GM12878 (cell line): ENCODE data around the gene SLC1A2. TPM values are rescaled to one million over a fixed set of nuclear protein-coding genes. Genes with fewer than 3 reads are reported as not detected.

ENCODE experiments used
- ATAC-seq: fragments of 200-7000 bp; cut with Tn5 transposase; 3 replicates; pipeline ENCODE4 v1.9.1; 2020; ENCODE audit warnings: mild to moderate bottlenecking, moderate library complexity
- BruUV-seq: library from RNA; stranded (reverse); fragments of 400-500 nt; replicated peaks from 2 replicates; lab custom pipeline; 2021; lab: Mats Ljungman, UMichigan
- CTCF ChIA-PET: fragments of 300-600 bp; sonication (Branson Sonifier 250); formaldehyde crosslinking; extraction: SDS; loops from one replicate; lab custom pipeline; 2021; ENCODE audit warnings: inconsistent platforms; lab: Yijun Ruan, JAX
- POLR2A ChIA-PET: fragments of 350-600 bp; formaldehyde crosslinking; extraction: SDS; loops from one replicate; lab custom pipeline; 2021; ENCODE audit warnings: inconsistent platforms; lab: Charles Lee
- RAD21 ChIA-PET: fragments of 300-600 bp; sonication (Branson Sonifier 250); formaldehyde crosslinking; loops from one replicate; lab custom pipeline; 2023; ENCODE audit warnings: antibody characterized with exemption; ENCODE audit not compliant: unreplicated experiment; lab: Charles Lee
- SMC1A ChIA-PET: fragments of 300-600 bp; sonication (Branson Sonifier 250); formaldehyde crosslinking; loops from one replicate; lab custom pipeline; 2023; ENCODE audit not compliant: unreplicated experiment, uncharacterized antibody; lab: Charles Lee
- DNase-seq: peaks from one replicate; pipeline ENCODE4 v3.0.0-alpha.2; 2011; ENCODE audit warnings: low read depth, low spot score
- FAIRE-seq: peaks from 3 replicates; lab custom pipeline; 2011; peaks lifted over from hg19 to GRCh38; lab: Jason Lieb, UNC
- H2AFZ ChIP-seq: 2 replicates; pipeline ENCODE4 v1.6.0; 2011; ENCODE audit warnings: low read depth, low read length, control low read depth; ENCODE audit not compliant: control insufficient read depth
- H3K27ac ChIP-seq: 2 replicates; pipeline ENCODE4 v1.5.1; 2011; ENCODE audit warnings: control low read depth; ENCODE audit not compliant: control insufficient read depth, insufficient read depth
- H3K27me3 ChIP-seq, 2 experiments: replicated peaks in 1 of 2; 2 replicates each; pipeline versions ENCODE4 v1.6.0 to v1.6.1; 2011; ENCODE audit warnings: low read length in 1 of 2; ENCODE audit not compliant: control insufficient read depth in 2 of 2, insufficient read depth in 2 of 2
- H3K36me3 ChIP-seq, 2 experiments: 2 replicates each; pipeline ENCODE4 v1.5.1; 2011; ENCODE audit warnings: low read length in 1 of 2; ENCODE audit not compliant: control insufficient read depth in 2 of 2, insufficient read depth in 2 of 2
- H3K4me1 ChIP-seq: 2 replicates; pipeline ENCODE4 v1.6.1; 2011; ENCODE audit warnings: mild to moderate bottlenecking, low read length, moderate library complexity, mixed read lengths; ENCODE audit not compliant: control insufficient read depth, insufficient read depth
- H3K4me2 ChIP-seq: 2 replicates; pipeline ENCODE4 v1.6.0; 2011; ENCODE audit warnings: control low read depth; ENCODE audit not compliant: control insufficient read depth, insufficient read depth
- H3K4me3 ChIP-seq: fragments of 200-600 bp; sonication (generic); 2 replicates; pipeline ENCODE4 v1.5.1; 2016
- H3K79me2 ChIP-seq: 2 replicates; pipeline ENCODE4 v1.6.0; 2011; ENCODE audit warnings: low read length; ENCODE audit not compliant: control insufficient read depth, insufficient read depth
- H3K9ac ChIP-seq: 2 replicates; pipeline ENCODE4 v1.8.0; 2011; ENCODE audit warnings: low read length, control low read depth, mixed read lengths; ENCODE audit not compliant: control insufficient read depth, insufficient read depth
- H3K9me3 ChIP-seq: replicated peaks from 3 replicates; pipeline ENCODE4 v1.5.1; 2011; ENCODE audit warnings: mild to moderate bottlenecking, low read length; ENCODE audit not compliant: control insufficient read depth, insufficient read depth
- H4K20me1 ChIP-seq: 2 replicates; pipeline ENCODE4 v1.6.0; 2011; ENCODE audit not compliant: control insufficient read depth, insufficient read depth
- ELK1 ChIP-seq: IDR thresholded peaks from 2 replicates; pipeline ENCODE4 v1.6.1; 2012; ENCODE audit warnings: low read depth, low read length, improper control_type of control experiment
- HCFC1 ChIP-seq: fragments of 150-350 bp; IDR thresholded peaks from 2 replicates; pipeline ENCODE4 v1.6.1; 2014; ENCODE audit warnings: low read length
- HDAC2 ChIP-seq: fragments of 200-600 bp; sonication (generic); IDR thresholded peaks from 2 replicates; pipeline ENCODE4 v1.6.1; 2017
- IKZF1 ChIP-seq: fragments of 450-650 bp; conservative IDR thresholded peaks from 2 replicates; pipeline ENCODE4 v1.6.1; 2017; ENCODE audit warnings: antibody characterized with exemption, mild to moderate bottlenecking
- KDM1A ChIP-seq: fragments of 200-600 bp; sonication (generic); IDR thresholded peaks from 2 replicates; pipeline ENCODE4 v1.6.1; 2016; ENCODE audit warnings: borderline replicate concordance
- PML ChIP-seq: IDR thresholded peaks from 2 replicates; pipeline ENCODE4 v1.6.1; 2012; ENCODE audit warnings: low read length, inconsistent platforms
- RCOR1 ChIP-seq: conservative IDR thresholded peaks from 2 replicates; pipeline ENCODE4 v1.6.1; 2012; ENCODE audit warnings: low read depth, low read length, improper control_type of control experiment
- SMC3 ChIP-seq: IDR thresholded peaks from 2 replicates; pipeline ENCODE4 v1.6.1; 2011; ENCODE audit warnings: low read length, improper control_type of control experiment, borderline replicate concordance
- SREBF2 ChIP-seq: IDR thresholded peaks from 2 replicates; pipeline ENCODE4 v1.6.1; 2012; ENCODE audit warnings: mild to moderate bottlenecking, low read length
- SRF ChIP-seq, 2 experiments: IDR thresholded peaks; 2 replicates each; pipeline ENCODE4 v1.6.1; 2011; ENCODE audit warnings: low read depth in 2 of 2, low read length in 2 of 2, mild to moderate bottlenecking in 1 of 2, moderate library complexity in 1 of 2
- YBX1 ChIP-seq: fragments of 450-650 bp; IDR thresholded peaks from 2 replicates; pipeline ENCODE4 v1.6.1; 2016; ENCODE audit warnings: antibody characterized with exemption
- WGBS: methylation state at CpG from one replicate; pipeline ENCODE4 v1.1.6; 2016; ENCODE audit warnings: low lambda C conversion rate; ENCODE audit not compliant: insufficient replicate concordance, insufficient coverage; ENCODE audit errors: missing lambda C conversion rate; 5-methylcytosine and 5-hydroxymethylcytosine counted together
- in situ Hi-C: fragments of 300-500 bp; cut with MboI; formaldehyde crosslinking; loops from 9 replicates; pipeline ENCODE4 v1.14.3; 2018; ENCODE audit warnings: mixed read lengths
- intact Hi-C: fragments of 100-400 bp; cut with micrococcal nuclease; formaldehyde crosslinking; loops from one replicate; pipeline ENCODE4 v1.14.2; 2022; ENCODE audit not compliant: unreplicated experiment
- polyA plus RNA-seq, 11 experiments: library from polyadenylated mRNA; depleted of rRNA in 4 of 11; unstranded in 6 of 11; stranded (reverse) in 5 of 11; fragments of >200 nt; fragmentation: Nextera tagmentation in 4 of 11; fragmentation: Illumina TruSeq in 1 of 11; extraction: Ambion mirVana in 4 of 11; extraction: Trizol in 1 of 11; gene quantifications; 1 replicate in 1 of 11; 2 replicates in 10 of 11; pipeline versions ENCODE4 v1.2.1 to v1.2.3, GENCODE V29; 2011 to 2016; ENCODE audit warnings: inconsistent platforms in 2 of 11, missing spikeins in 2 of 11, low read depth in 1 of 11
- total RNA-seq, 4 experiments: library from RNA; depleted of rRNA in 3 of 4; stranded (reverse); fragments of >200 nt in 3 of 4; fragmentation: Illumina TruSeq in 1 of 4; extraction: Trizol in 1 of 4; gene quantifications; 2 replicates each; pipeline versions ENCODE4 v1.2.1 to v1.2.3, GENCODE V29; 2013 to 2021
- TF ChIP-seq, protein P1 (sequence below): fragments of 450-650 bp; IDR thresholded peaks from 2 replicates; pipeline ENCODE4 v1.6.1; 2018; ENCODE audit warnings: mild to moderate bottlenecking, low read depth, moderate library complexity; ENCODE audit not compliant: partially characterized antibody
- TF ChIP-seq, protein P2 (sequence below): IDR thresholded peaks from 2 replicates; pipeline ENCODE4 v1.6.1; 2011; ENCODE audit warnings: borderline replicate concordance, low read depth, mild to moderate bottlenecking, moderate library complexity, low read length; ENCODE audit not compliant: insufficient read depth, poor library complexity, severe bottlenecking
- TF ChIP-seq, protein P3 (sequence below): IDR thresholded peaks from 2 replicates; pipeline ENCODE4 v1.6.1; 2012; ENCODE audit warnings: mild to moderate bottlenecking, low read depth, low read length

Gene SLC1A2
- total and polyA plus RNA-seq, 10 of the 15 experiments (the other 5 are each of a cell fraction or from before 2014, with no cell fraction given) = 0.01 to 0.84 (median 0.22) TPM; not detected in 1

- no peak overlapping the region for H3K9ac ChIP-seq
- H2AFZ ChIP-seq = no peak overlapping the region
- no peak overlapping the region for H3K4me3 ChIP-seq
- H3K9me3 ChIP-seq = no peaks in the 10 kb centered on the region
- FAIRE-seq (no peak), DNase-seq (no peak), ATAC-seq (no peak)
- no peak overlapping the region for H3K27ac ChIP-seq
- H3K4me2 ChIP-seq = no peak overlapping the region
- RAD21 ChIA-PET = interaction anchor here (0.6 kb wide), 1 partner anchor 14 kb away, joined by 3 read pairs; no protein-coding TSS in a partner anchor
- TF ChIP-seq, protein P1, sequence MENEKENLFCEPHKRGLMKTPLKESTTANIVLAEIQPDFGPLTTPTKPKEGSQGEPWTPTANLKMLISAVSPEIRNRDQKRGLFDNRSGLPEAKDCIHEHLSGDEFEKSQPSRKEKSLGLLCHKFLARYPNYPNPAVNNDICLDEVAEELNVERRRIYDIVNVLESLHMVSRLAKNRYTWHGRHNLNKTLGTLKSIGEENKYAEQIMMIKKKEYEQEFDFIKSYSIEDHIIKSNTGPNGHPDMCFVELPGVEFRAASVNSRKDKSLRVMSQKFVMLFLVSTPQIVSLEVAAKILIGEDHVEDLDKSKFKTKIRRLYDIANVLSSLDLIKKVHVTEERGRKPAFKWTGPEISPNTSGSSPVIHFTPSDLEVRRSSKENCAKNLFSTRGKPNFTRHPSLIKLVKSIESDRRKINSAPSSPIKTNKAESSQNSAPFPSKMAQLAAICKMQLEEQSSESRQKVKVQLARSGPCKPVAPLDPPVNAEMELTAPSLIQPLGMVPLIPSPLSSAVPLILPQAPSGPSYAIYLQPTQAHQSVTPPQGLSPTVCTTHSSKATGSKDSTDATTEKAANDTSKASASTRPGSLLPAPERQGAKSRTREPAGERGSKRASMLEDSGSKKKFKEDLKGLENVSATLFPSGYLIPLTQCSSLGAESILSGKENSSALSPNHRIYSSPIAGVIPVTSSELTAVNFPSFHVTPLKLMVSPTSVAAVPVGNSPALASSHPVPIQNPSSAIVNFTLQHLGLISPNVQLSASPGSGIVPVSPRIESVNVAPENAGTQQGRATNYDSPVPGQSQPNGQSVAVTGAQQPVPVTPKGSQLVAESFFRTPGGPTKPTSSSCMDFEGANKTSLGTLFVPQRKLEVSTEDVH = no peak
- TF ChIP-seq SMC3 (no peak), KDM1A (no peak), HCFC1 (no peak), SREBF2 (no peak), YBX1 (no peak), RCOR1 (no peak), HDAC2 (no peak), SRF (IDR thresholded peaks at IDR 0.05; ENCODE audit: low read depth in 2 of 2, low read length in 2 of 2) (no peak), ELK1 (no peak), IKZF1 (no peak), PML (no peak)
- TF ChIP-seq, protein P2, sequence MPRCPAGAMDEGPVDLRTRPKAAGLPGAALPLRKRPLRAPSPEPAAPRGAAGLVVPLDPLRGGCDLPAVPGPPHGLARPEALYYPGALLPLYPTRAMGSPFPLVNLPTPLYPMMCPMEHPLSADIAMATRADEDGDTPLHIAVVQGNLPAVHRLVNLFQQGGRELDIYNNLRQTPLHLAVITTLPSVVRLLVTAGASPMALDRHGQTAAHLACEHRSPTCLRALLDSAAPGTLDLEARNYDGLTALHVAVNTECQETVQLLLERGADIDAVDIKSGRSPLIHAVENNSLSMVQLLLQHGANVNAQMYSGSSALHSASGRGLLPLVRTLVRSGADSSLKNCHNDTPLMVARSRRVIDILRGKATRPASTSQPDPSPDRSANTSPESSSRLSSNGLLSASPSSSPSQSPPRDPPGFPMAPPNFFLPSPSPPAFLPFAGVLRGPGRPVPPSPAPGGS = no peak
- TF ChIP-seq, protein P3, sequence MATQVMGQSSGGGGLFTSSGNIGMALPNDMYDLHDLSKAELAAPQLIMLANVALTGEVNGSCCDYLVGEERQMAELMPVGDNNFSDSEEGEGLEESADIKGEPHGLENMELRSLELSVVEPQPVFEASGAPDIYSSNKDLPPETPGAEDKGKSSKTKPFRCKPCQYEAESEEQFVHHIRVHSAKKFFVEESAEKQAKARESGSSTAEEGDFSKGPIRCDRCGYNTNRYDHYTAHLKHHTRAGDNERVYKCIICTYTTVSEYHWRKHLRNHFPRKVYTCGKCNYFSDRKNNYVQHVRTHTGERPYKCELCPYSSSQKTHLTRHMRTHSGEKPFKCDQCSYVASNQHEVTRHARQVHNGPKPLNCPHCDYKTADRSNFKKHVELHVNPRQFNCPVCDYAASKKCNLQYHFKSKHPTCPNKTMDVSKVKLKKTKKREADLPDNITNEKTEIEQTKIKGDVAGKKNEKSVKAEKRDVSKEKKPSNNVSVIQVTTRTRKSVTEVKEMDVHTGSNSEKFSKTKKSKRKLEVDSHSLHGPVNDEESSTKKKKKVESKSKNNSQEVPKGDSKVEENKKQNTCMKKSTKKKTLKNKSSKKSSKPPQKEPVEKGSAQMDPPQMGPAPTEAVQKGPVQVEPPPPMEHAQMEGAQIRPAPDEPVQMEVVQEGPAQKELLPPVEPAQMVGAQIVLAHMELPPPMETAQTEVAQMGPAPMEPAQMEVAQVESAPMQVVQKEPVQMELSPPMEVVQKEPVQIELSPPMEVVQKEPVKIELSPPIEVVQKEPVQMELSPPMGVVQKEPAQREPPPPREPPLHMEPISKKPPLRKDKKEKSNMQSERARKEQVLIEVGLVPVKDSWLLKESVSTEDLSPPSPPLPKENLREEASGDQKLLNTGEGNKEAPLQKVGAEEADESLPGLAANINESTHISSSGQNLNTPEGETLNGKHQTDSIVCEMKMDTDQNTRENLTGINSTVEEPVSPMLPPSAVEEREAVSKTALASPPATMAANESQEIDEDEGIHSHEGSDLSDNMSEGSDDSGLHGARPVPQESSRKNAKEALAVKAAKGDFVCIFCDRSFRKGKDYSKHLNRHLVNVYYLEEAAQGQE = no peak
- CTCF ChIA-PET = interaction anchor here (0.8 kb wide), 1 partner anchor 585 kb away, joined by 3 read pairs; no protein-coding TSS in a partner anchor
- in situ Hi-C loops = no loop called here
- H3K79me2 ChIP-seq = no peaks in the 10 kb centered on the region
- SMC1A ChIA-PET = interaction anchor here (1.0 to 1.3 kb wide), 3 partner anchors 11 to 500 kb away, joined by 3 to 5 read pairs (median 3); no protein-coding TSS in a partner anchor
- BruUV-seq = no TSS peak
- 2% methylated on average over 4 of the region's 4 CpGs for WGBS
- no peaks in the 10 kb centered on the region for H3K36me3 ChIP-seq
- H3K27me3 ChIP-seq = peaks cover 4 to 6% of the 10 kb centered on the region in 2 experiments; a peak in 3 of 4 replicates
- H4K20me1 ChIP-seq = no peaks in the 10 kb centered on the region
- H3K4me1 ChIP-seq = no peaks in the 10 kb centered on the region
- intact Hi-C loops = no loop called here
- POLR2A ChIA-PET = no interaction called here
Measured at GRCh38 chr11:35425603-35426212, 6.3 kb upstream of the SLC1A2 start.
